ENCODE measurements around the gene SLX1B.
"Not testable (repeated sequence)": the region's sequence is repeated elsewhere in the genome, so short reads cannot be mapped to it uniquely, and the experiment has no call there.

SLX1B gene

GRCh38 chr16:29454269-29454668 is at the start of gene SLX1B, which contains the start of gene BOLA2:
SLX1B (plus strand) TSS chr16:29454533.
BOLA2 (minus strand) TSS chr16:29454351; CDS start chr16:29454253, 98 bp downstream.
- ATAC-seq: peak; percentile 89
- not testable (repeated sequence) for DNase-seq

- not testable (repeated sequence) for DNase-seq, ATAC-seq
These were observed 49.1 kb upstream of the SLX1B start for GRCh38 chr16:29405249-29405648.

GRCh38 chr16:29423587-29423986 is 30.7 kb upstream of the SLX1B start:
- not testable (repeated sequence) for ATAC-seq, DNase-seq

GRCh38 chr16:29425390-29425789 is 28.9 kb upstream of the SLX1B start:
- not testable (repeated sequence) for ATAC-seq

GRCh38 chr16:29453754-29454153 is 579 bp upstream of the SLX1B start:
- not testable (repeated sequence) for DNase-seq
- ATAC-seq: peak; percentile 8

More at GRCh38 chr16:29425390-29425789, 28.9 kb upstream of the SLX1B start:
- not testable (repeated sequence) for DNase-seq

GRCh38 chr16:29454828-29455227 is 495 bp downstream of the SLX1B start:
- ATAC-seq: peak; percentile 76
- DNase-seq: not testable (repeated sequence)

- not testable (repeated sequence) for DNase-seq, ATAC-seq
These were observed 3.3 kb downstream of the SLX1B start for GRCh38 chr16:29457660-29458059.

- not testable (repeated sequence) for DNase-seq, ATAC-seq
These were observed 5.6 kb downstream of the SLX1B start, which contains the start of gene SULT1A4 for GRCh38 chr16:29459706-29460646. SULT1A4 (plus strand) TSS chr16:29459913; CDS start chr16:29461386, 1,473 bp downstream.

- ATAC-seq, DNase-seq: not testable (repeated sequence)
These were observed 6.3 kb downstream of the SLX1B start for GRCh38 chr16:29460647-29461030.

GRCh38 chr16:29465985-29466824 is 11.9 kb downstream of the SLX1B start:
- ATAC-seq: peak; percentile 53
- DNase-seq: not testable (repeated sequence)

GRCh38 chr16:29466904-29467303 is 12.6 kb downstream of the SLX1B start:
- ATAC-seq: peak; percentile 42
- DNase-seq: not testable (repeated sequence)

- not testable (repeated sequence) for DNase-seq
- ATAC-seq: peak; percentile 45
These were observed 13.5 kb downstream of the SLX1B start for GRCh38 chr16:29467654-29468366.

- ATAC-seq (peak; percentile 15), DNase-seq (peak; percentile 10)
These were observed 15.3 kb downstream of the SLX1B start for GRCh38 chr16:29469660-29470059.

- peak; percentile 28 for ATAC-seq
- DNase-seq: not testable (repeated sequence)
These were observed 17.7 kb downstream of the SLX1B start for GRCh38 chr16:29472065-29472464.

GRCh38 chr16:29482276-29482675 is 27.9 kb downstream of the SLX1B start:
- DNase-seq, ATAC-seq: not testable (repeated sequence)

GRCh38 chr16:29506308-29506707 is 52.0 kb downstream of the SLX1B start, which contains the start of gene NPIPB12:
NPIPB12 (minus strand) TSS chr16:29506408.
- not testable (repeated sequence) for ATAC-seq, DNase-seq
